ENCODE measurements around the gene THRA.

Gene THRA

DNA sequence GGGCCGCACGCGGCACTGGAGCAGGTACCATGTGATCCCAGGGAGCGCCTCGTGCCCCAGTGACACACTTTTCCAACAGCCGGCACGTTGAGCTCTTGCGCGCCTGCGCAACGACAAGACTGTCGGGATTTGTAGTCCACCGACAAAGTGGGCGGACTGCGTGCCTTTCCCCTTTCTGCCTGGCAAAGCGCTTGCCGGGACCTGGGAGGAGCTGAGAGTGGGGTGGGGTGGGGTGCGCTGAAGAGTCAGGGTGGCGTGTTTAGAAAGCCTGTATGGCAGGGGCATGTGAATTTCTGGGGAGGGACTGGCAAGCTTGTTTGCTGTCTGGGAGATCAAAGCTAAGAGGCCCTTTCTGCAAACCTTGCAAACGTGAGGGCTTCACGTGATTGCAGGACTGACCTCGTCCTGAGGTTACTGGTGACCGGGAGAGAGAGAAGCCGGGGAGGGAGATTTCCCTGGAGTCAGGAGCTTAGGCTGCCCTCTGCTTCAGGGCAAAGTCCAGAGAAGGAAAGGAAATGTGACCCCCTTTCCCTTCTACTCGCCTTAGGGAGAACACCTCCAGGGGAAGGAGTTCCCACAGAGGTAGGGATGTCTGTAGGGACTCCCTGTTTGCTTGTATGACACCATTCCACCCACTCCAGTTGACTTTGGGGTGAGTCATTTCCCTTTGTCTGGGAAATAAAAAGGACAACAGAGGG is 38.1 kb downstream of the THRA start:
- TF ChIP-seq POLR2AphosphoS5 (IDR thresholded peaks at IDR 0.05; ENCODE audit: low read depth, low read length) (no peak; the same call in 1 of the 2 replicates), FOXP2 (optimal IDR thresholded peaks at IDR 0.05; ENCODE audit: borderline replicate concordance, extremely low read depth, extremely low read length, insufficient read depth) (peak; percentile 47), TAF1 (IDR thresholded peaks at IDR 0.05; ENCODE audit: borderline replicate concordance, insufficient read depth, low read length) (no peak), SIN3A (IDR thresholded peaks at IDR 0.05; ENCODE audit: borderline replicate concordance, insufficient read depth, low read length) (0 out of 2 replicates have a peak, but pooled peaks have one; percentile 19)
- TF ChIP-seq, protein P1, sequence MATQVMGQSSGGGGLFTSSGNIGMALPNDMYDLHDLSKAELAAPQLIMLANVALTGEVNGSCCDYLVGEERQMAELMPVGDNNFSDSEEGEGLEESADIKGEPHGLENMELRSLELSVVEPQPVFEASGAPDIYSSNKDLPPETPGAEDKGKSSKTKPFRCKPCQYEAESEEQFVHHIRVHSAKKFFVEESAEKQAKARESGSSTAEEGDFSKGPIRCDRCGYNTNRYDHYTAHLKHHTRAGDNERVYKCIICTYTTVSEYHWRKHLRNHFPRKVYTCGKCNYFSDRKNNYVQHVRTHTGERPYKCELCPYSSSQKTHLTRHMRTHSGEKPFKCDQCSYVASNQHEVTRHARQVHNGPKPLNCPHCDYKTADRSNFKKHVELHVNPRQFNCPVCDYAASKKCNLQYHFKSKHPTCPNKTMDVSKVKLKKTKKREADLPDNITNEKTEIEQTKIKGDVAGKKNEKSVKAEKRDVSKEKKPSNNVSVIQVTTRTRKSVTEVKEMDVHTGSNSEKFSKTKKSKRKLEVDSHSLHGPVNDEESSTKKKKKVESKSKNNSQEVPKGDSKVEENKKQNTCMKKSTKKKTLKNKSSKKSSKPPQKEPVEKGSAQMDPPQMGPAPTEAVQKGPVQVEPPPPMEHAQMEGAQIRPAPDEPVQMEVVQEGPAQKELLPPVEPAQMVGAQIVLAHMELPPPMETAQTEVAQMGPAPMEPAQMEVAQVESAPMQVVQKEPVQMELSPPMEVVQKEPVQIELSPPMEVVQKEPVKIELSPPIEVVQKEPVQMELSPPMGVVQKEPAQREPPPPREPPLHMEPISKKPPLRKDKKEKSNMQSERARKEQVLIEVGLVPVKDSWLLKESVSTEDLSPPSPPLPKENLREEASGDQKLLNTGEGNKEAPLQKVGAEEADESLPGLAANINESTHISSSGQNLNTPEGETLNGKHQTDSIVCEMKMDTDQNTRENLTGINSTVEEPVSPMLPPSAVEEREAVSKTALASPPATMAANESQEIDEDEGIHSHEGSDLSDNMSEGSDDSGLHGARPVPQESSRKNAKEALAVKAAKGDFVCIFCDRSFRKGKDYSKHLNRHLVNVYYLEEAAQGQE (IDR thresholded peaks at IDR 0.05; ENCODE audit: insufficient read depth in 1 of 2, low read depth in 2 of 2, low read length in 2 of 2): no peak

DNA sequence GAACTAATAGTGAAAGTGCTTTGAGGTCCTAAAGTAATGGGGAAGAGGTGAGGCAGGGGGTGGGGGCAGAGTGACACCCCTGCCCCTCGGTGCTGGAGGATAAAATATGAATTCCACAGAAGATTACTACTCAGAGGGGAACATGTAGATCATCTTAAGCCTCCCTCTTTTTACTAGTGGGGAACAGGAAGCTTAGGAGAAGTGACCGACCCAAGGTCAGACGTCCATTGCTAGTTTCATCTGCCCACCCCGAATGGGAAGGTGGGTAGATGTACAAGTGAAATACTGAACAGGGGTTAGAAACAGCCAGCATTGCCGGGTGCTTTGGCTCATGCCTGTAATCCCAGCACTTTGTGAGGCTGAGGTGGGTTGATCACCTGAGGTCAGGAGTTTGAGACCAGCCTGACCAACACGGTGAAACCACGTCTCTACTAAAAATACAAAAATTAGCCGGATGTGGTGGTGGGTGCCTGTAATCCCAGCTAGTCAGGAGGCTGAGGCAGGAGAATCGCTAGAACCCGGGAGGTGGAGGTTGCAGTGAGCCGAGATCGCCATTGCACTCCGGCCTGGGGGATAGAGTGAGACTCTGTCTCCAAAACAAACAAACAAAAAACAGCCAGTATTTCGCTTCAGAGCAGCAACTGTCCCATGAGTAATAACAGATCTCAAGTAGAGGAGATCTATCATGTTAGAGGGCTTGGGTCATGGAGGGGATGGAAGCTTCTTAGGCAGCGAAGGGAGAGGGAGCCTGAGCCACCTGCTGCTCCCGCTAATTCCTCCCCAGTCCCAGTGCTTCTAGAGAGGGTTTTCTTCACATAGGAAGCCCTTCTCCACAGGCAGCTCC is 38.8 kb downstream of the THRA start:
- peak; percentile 26; the same call in 1 of the 2 replicates for TF ChIP-seq TAF1 (IDR thresholded peaks at IDR 0.05; ENCODE audit: borderline replicate concordance, insufficient read depth, low read length)
- no peak for TF ChIP-seq POLR2AphosphoS5 (IDR thresholded peaks at IDR 0.05; ENCODE audit: low read depth, low read length)
- TF ChIP-seq FOXP2 (optimal IDR thresholded peaks at IDR 0.05; ENCODE audit: borderline replicate concordance, extremely low read depth, extremely low read length, insufficient read depth): no peak
- no peak; the same call in 1 of the 2 replicates for TF ChIP-seq SIN3A (IDR thresholded peaks at IDR 0.05; ENCODE audit: borderline replicate concordance, insufficient read depth, low read length)
- TF ChIP-seq, protein P1 (IDR thresholded peaks at IDR 0.05; ENCODE audit: insufficient read depth in 1 of 2, low read depth in 2 of 2, low read length in 2 of 2): no peak

DNA sequence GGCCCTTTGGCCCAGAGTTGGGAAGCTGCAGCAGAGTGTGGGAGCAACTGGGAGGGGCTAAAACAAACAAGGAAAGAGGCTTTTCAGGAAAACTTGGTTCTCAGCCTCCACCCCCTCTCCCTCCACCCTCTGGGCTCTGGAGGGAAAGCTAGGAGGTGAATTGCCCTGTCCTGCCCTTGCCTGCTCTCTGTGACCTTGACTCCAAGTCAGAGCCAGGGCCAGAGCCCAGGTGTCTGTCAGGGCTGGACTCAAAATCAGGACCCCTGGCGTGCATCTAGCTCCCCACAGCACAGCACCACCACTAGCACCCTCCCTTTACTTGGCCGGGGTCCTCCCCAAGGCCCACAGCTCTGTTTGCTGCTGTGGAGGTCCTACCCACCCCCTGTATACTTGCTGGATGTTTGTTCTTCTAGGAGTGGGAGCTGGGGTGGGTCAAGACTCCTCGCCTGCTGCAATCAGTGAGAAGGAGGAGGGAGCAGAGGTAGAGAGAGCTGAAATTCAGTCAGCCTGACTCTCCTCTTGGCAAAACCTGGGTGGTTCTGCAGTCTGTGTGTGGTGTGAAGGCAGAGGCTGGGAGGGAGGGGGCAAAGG is 40.4 kb downstream of the THRA start:
- TF ChIP-seq, protein P1 (IDR thresholded peaks at IDR 0.05; ENCODE audit: insufficient read depth in 1 of 2, low read depth in 2 of 2, low read length in 2 of 2): no peak
- TF ChIP-seq SIN3A (IDR thresholded peaks at IDR 0.05; ENCODE audit: borderline replicate concordance, insufficient read depth, low read length) (no peak), TAF1 (IDR thresholded peaks at IDR 0.05; ENCODE audit: borderline replicate concordance, insufficient read depth, low read length) (no peak), FOXP2 (optimal IDR thresholded peaks at IDR 0.05; ENCODE audit: borderline replicate concordance, extremely low read depth, extremely low read length, insufficient read depth) (no peak)

DNA sequence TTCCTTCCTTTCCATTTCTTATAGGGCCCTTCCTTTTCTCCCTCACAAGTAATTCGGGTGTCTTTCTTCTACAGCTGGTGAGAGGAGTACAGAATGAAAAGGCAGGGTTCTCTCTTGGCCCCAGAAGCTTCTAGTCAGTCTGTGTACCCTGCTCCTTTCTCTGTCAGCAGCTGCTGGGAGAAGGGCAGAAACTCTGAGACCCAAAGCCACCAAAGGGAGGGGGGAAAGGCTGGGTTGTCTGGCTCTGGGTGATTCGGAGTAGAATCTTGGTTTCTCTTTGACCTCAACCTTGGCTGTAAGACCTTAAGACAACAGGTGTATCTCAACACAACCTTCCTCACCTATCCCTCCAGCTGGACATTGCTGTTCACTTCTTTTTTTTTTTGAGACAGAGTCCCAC is 40.9 kb downstream of the THRA start:
- TF ChIP-seq POLR2AphosphoS5 (IDR thresholded peaks at IDR 0.05; ENCODE audit: low read depth, low read length) (no peak), SIN3A (IDR thresholded peaks at IDR 0.05; ENCODE audit: borderline replicate concordance, insufficient read depth, low read length) (no peak), TAF1 (IDR thresholded peaks at IDR 0.05; ENCODE audit: borderline replicate concordance, insufficient read depth, low read length) (no peak), FOXP2 (optimal IDR thresholded peaks at IDR 0.05; ENCODE audit: borderline replicate concordance, extremely low read depth, extremely low read length, insufficient read depth) (no peak)
- TF ChIP-seq, protein P1 (IDR thresholded peaks at IDR 0.05; ENCODE audit: insufficient read depth in 1 of 2, low read depth in 2 of 2, low read length in 2 of 2): no peak
